K562 (cell line): ENCODE results near the gene WDR93. TPM values are rescaled to one million over a fixed set of nuclear protein-coding genes. Genes with fewer than 3 reads are reported as not detected.

Source experiments
- ATAC-seq: fragments of 200-7000 bp; cut with Tn5 transposase; 3 replicates; pipeline ENCODE4 v1.9.1; 2020; ENCODE audit warnings: moderate library complexity
- BruUV-seq: library from RNA; stranded (reverse); fragments of 400-500 nt; replicated peaks from 2 replicates; lab custom pipeline; 2021; lab: Mats Ljungman, UMichigan
- CTCF ChIA-PET: fragments of 300-600 bp; formaldehyde crosslinking; extraction: SDS; loops from one replicate; lab custom pipeline; 2021; ENCODE audit warnings: low intra/inter-chr PET ratio; lab: Yijun Ruan, JAX
- POLR2A ChIA-PET: fragments of 300-600, 350-650 bp; sonication (Branson Sonifier 250); formaldehyde crosslinking; extraction: SDS; loops from one replicate; lab custom pipeline; 2021; ENCODE audit warnings: antibody characterized with exemption, inconsistent platforms; lab: Yijun Ruan, JAX
- DNase-seq, 4 experiments: peaks; one replicate each; pipeline versions ENCODE4 v3.0.0 to v3.0.0-alpha.2; 2011 to 2018; ENCODE audit warnings: low spot score in 3 of 4, mixed read lengths in 3 of 4; ENCODE audit errors: extremely low read depth in 1 of 4
- FAIRE-seq: peaks from 2 replicates; lab custom pipeline; 2011; peaks lifted over from hg19 to GRCh38; lab: Jason Lieb, UNC
- H2AFZ ChIP-seq: 2 replicates; pipeline ENCODE4 v1.6.0; 2011; ENCODE audit warnings: low read depth, low read length, control low read depth, inconsistent platforms
- H3K27ac ChIP-seq: fragments of 200-600 bp; 3 replicates; pipeline ENCODE4 v1.8.0; 2011; ENCODE audit warnings: low read depth, mild to moderate bottlenecking, control low read depth, inconsistent platforms, low read length, moderate library complexity, mixed read lengths; ENCODE audit errors: extremely low read depth
- H3K27me3 ChIP-seq, 2 experiments: fragments of 300-600 bp in 1 of 2; 2 replicates in 1 of 2; 3 replicates in 1 of 2; pipeline versions ENCODE4 v1.6.0 to v1.8.0; 2011; ENCODE audit warnings: inconsistent platforms in 2 of 2, low read length in 2 of 2, mild to moderate bottlenecking in 1 of 2, mixed read lengths in 1 of 2, moderate library complexity in 1 of 2; ENCODE audit not compliant: control insufficient read depth in 2 of 2, insufficient read depth in 2 of 2
- H3K36me3 ChIP-seq: fragments of 300-600 bp; 3 replicates; pipeline ENCODE4 v1.8.0; 2011; ENCODE audit warnings: mild to moderate bottlenecking, low read length, inconsistent platforms; ENCODE audit not compliant: control insufficient read depth, insufficient read depth
- H3K4me1 ChIP-seq, 2 experiments: fragments of 200-600 bp in 1 of 2; replicated peaks in 1 of 2; 2 replicates in 1 of 2; 3 replicates in 1 of 2; pipeline versions ENCODE4 v1.5.1 to v1.8.0; 2011; ENCODE audit warnings: inconsistent platforms in 2 of 2, low read length in 2 of 2, mild to moderate bottlenecking in 1 of 2, mixed read lengths in 1 of 2, moderate library complexity in 1 of 2; ENCODE audit not compliant: control insufficient read depth in 2 of 2, insufficient read depth in 2 of 2
- H3K4me2 ChIP-seq: 2 replicates; pipeline ENCODE4 v1.6.1; 2011; ENCODE audit warnings: low read length, control low read depth, inconsistent platforms, mixed read lengths; ENCODE audit not compliant: insufficient read depth
- H3K4me3 ChIP-seq: fragments of 200-600 bp; sonication (generic), shearing (Covaris generic); 2 replicates; pipeline ENCODE4 v1.5.1; 2016; ENCODE audit warnings: control low read depth, inconsistent platforms
- H3K79me2 ChIP-seq: fragments of 200-600 bp; 3 replicates; pipeline ENCODE4 v1.8.0; 2011; ENCODE audit warnings: low read length, inconsistent platforms; ENCODE audit not compliant: control insufficient read depth, insufficient read depth
- H3K9ac ChIP-seq, 2 experiments: 2 replicates each; pipeline versions ENCODE4 v1.6.0 to v1.6.1; 2011; ENCODE audit warnings: low read depth in 2 of 2, low read length in 2 of 2, control low read depth in 1 of 2, inconsistent platforms in 1 of 2, mild to moderate bottlenecking in 1 of 2, mixed read lengths in 1 of 2; ENCODE audit not compliant: insufficient read depth in 1 of 2
- H3K9me1 ChIP-seq: one replicate; pipeline ENCODE4 v1.6.0; 2011; ENCODE audit warnings: inconsistent platforms, mild to moderate bottlenecking, low read length, moderate library complexity; ENCODE audit not compliant: control insufficient read depth, insufficient read depth
- H3K9me3 ChIP-seq: replicated peaks from 2 replicates; pipeline ENCODE4 v1.5.1; 2011; ENCODE audit warnings: low read depth, low read length, inconsistent platforms; ENCODE audit not compliant: control insufficient read depth, insufficient read depth
- H4K20me1 ChIP-seq: replicated peaks from 2 replicates; pipeline ENCODE4 v1.6.1; 2011; ENCODE audit warnings: low read length, inconsistent platforms, mixed read lengths; ENCODE audit not compliant: control insufficient read depth, insufficient read depth
- CHCHD3 ChIP-seq: fragments of 250-450 bp; sonication (Bioruptor Pico); IDR thresholded peaks from 2 replicates; pipeline ENCODE4 v2.1.2; 2022; ENCODE audit warnings: mild to moderate bottlenecking
- CSDE1 ChIP-seq, 2 experiments: fragments of 450-650 bp; IDR thresholded peaks; 2 replicates each; pipeline ENCODE4 v1.6.1; 2016; ENCODE audit warnings: mild to moderate bottlenecking in 1 of 2
- DIDO1 ChIP-seq: fragments of 450-650 bp; IDR thresholded peaks from 2 replicates; pipeline ENCODE4 v1.6.1; 2016; ENCODE audit warnings: low read depth, missing biosample characterization, missing genetic modification characterization
- ETV5 ChIP-seq: sonication (generic); formaldehyde crosslinking; IDR thresholded peaks from 2 replicates; pipeline ENCODE4 v1.4.0; 2020; ENCODE audit warnings: low read depth, mild to moderate bottlenecking, missing genetic modification reagents
- GABPB1 ChIP-seq: sonication (generic); formaldehyde crosslinking; IDR thresholded peaks from 2 replicates; pipeline ENCODE4 v1.8.0; 2022; ENCODE audit warnings: mild to moderate bottlenecking, missing genetic modification reagents
- IRF2 ChIP-seq: sonication (generic); formaldehyde crosslinking; IDR thresholded peaks from 2 replicates; pipeline ENCODE4 v1.8.1; 2022; ENCODE audit warnings: mild to moderate bottlenecking, missing genetic modification reagents
- NR3C1 ChIP-seq: sonication (generic); formaldehyde crosslinking; IDR thresholded peaks from 2 replicates; pipeline ENCODE4 v1.8.1; 2022; ENCODE audit warnings: missing genetic modification reagents
- RFX7 ChIP-seq: fragments of 250-450 bp; sonication (Bioruptor Pico); IDR thresholded peaks from 2 replicates; pipeline ENCODE4 v1.5.1; 2021; ENCODE audit warnings: mild to moderate bottlenecking
- XRCC4 ChIP-seq: IDR thresholded peaks from one replicate; pipeline ENCODE4 v1.6.1; 2011; ENCODE audit not compliant: insufficient read depth, insufficient read length; ENCODE audit errors: extremely low read depth
- ZNF133 ChIP-seq: fragments of 250-450 bp; sonication (Bioruptor Pico); IDR thresholded peaks from 2 replicates; pipeline ENCODE4 v1.4.0; 2020; ENCODE audit warnings: mild to moderate bottlenecking
- WGBS: fragments of 100-300 bp; shearing (Covaris generic); methylation state at CpG from one replicate; pipeline ENCODE4 v1.1.6; 2016; ENCODE audit warnings: low coverage, mixed read lengths; ENCODE audit not compliant: insufficient coverage; ENCODE audit errors: missing lambda C conversion rate; 5-methylcytosine and 5-hydroxymethylcytosine counted together
- in situ Hi-C: fragments of 300-500 bp; cut with MboI; formaldehyde crosslinking; loops from 4 replicates; pipeline ENCODE4 v1.15.0; 2018; ENCODE audit warnings: inconsistent platforms, mixed read lengths
- intact Hi-C: fragments of 100-400 bp; cut with micrococcal nuclease; formaldehyde crosslinking; loops from 2 replicates; pipeline ENCODE4 v1.14.2; 2022
- polyA plus RNA-seq, 8 experiments: library from polyadenylated mRNA; depleted of rRNA in 4 of 8; stranded (reverse) in 5 of 8; unstranded in 3 of 8; fragments of >200 nt; fragmentation: Nextera tagmentation in 2 of 8; fragmentation: Illumina TruSeq in 1 of 8; extraction: Ambion mirVana in 2 of 8; extraction: Trizol in 1 of 8; gene quantifications; 2 replicates each; pipeline versions ENCODE4 v1.2.1 to v1.2.3, GENCODE V29; 2011 to 2014; ENCODE audit warnings: inconsistent platforms in 1 of 8, missing spikeins in 1 of 8
- total RNA-seq, 7 experiments: library from RNA; depleted of rRNA in 6 of 7; stranded (reverse); fragments of >200 nt in 6 of 7; fragmentation: Illumina TruSeq in 2 of 7; extraction: Trizol in 2 of 7; gene quantifications; 2 replicates each; pipeline versions ENCODE4 v1.2.1 to v1.2.3, GENCODE V29; 2011 to 2021; ENCODE audit warnings: low replicate concordance in 1 of 7
- TF ChIP-seq, protein P1 (sequence below), 2 experiments: IDR thresholded peaks; 2 replicates each; pipeline ENCODE4 v1.6.1; 2011; ENCODE audit warnings: borderline replicate concordance in 1 of 2, control low read depth in 1 of 2, low read depth in 1 of 2, low read length in 1 of 2, mild to moderate bottlenecking in 1 of 2, mixed read lengths in 1 of 2, moderate library complexity in 1 of 2; ENCODE audit not compliant: insufficient read depth in 1 of 2, insufficient read length in 1 of 2, poor library complexity in 1 of 2, severe bottlenecking in 1 of 2; ENCODE audit errors: extremely low read depth in 1 of 2
- TF ChIP-seq, protein P2 (sequence below): fragments of 450-650 bp; IDR thresholded peaks from 2 replicates; pipeline ENCODE4 v1.6.1; 2017; ENCODE audit warnings: antibody characterized with exemption

Gene WDR93
- total and polyA plus RNA-seq, 9 of the 15 experiments (the other 6 are each of a cell fraction or from before 2014, with no cell fraction given): not detected

- TF ChIP-seq IRF2 (no peak), CHCHD3 (CRISPR knock-in tag) (no peak), ETV5 (no peak), RFX7 (no peak), XRCC4 (no peak), CSDE1 (IDR thresholded peaks at IDR 0.05) (no peak), ZNF133 (CRISPR knock-in tag) (no peak), NR3C1 (CRISPR knock-in tag) (no peak), GABPB1 (CRISPR knock-in tag) (no peak), DIDO1 (tag) (no peak)
- TF ChIP-seq, protein P1, sequence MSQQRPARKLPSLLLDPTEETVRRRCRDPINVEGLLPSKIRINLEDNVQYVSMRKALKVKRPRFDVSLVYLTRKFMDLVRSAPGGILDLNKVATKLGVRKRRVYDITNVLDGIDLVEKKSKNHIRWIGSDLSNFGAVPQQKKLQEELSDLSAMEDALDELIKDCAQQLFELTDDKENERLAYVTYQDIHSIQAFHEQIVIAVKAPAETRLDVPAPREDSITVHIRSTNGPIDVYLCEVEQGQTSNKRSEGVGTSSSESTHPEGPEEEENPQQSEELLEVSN (IDR thresholded peaks at IDR 0.05; ENCODE audit: borderline replicate concordance in 1 of 2, extremely low read depth in 1 of 2, insufficient read depth in 1 of 2, insufficient read length in 1 of 2, low read depth in 1 of 2, low read length in 1 of 2, poor library complexity in 1 of 2, severe bottlenecking in 1 of 2): no peak
- TF ChIP-seq, protein P2, sequence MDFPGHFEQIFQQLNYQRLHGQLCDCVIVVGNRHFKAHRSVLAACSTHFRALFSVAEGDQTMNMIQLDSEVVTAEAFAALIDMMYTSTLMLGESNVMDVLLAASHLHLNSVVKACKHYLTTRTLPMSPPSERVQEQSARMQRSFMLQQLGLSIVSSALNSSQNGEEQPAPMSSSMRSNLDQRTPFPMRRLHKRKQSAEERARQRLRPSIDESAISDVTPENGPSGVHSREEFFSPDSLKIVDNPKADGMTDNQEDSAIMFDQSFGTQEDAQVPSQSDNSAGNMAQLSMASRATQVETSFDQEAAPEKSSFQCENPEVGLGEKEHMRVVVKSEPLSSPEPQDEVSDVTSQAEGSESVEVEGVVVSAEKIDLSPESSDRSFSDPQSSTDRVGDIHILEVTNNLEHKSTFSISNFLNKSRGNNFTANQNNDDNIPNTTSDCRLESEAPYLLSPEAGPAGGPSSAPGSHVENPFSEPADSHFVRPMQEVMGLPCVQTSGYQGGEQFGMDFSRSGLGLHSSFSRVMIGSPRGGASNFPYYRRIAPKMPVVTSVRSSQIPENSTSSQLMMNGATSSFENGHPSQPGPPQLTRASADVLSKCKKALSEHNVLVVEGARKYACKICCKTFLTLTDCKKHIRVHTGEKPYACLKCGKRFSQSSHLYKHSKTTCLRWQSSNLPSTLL: no peak
- no TSS peak for BruUV-seq
- H3K9me3 ChIP-seq: no peaks in the 10 kb centered on the region
Measured at GRCh38 chr15:89765694-89766093, 75.1 kb downstream of the WDR93 start.

More at GRCh38 chr15:89765694-89766093, 75.1 kb downstream of the WDR93 start:
- no CpG with 5 or more reads among the region's 1 CpG for WGBS
- Histone ChIP-seq H3K4me3 (no peak overlapping the region), H3K27ac (no peak overlapping the region), H3K27me3 (no peaks in the 10 kb centered on the region), H3K9ac (no peak overlapping the region), H2AFZ (no peak overlapping the region), H4K20me1 (no peaks in the 10 kb centered on the region; the same call in 1 of the 2 replicates), H3K9me1 (no peaks in the 10 kb centered on the region), H3K36me3 (no peaks in the 10 kb centered on the region), H3K4me2 (no peak overlapping the region), H3K4me1 (peaks cover 14 to 31% of the 10 kb centered on the region in 2 experiments), H3K79me2 (no peaks in the 10 kb centered on the region)
- in situ Hi-C loops (no loop called here), intact Hi-C loops (no loop called here)
- CTCF ChIA-PET: no interaction called here
- DNase-seq (no peak), FAIRE-seq (no peak), ATAC-seq (no peak)
- POLR2A ChIA-PET: no interaction called here
